Measurements from ENCODE around the gene DLGAP1.

The DLGAP1 gene

DNA sequence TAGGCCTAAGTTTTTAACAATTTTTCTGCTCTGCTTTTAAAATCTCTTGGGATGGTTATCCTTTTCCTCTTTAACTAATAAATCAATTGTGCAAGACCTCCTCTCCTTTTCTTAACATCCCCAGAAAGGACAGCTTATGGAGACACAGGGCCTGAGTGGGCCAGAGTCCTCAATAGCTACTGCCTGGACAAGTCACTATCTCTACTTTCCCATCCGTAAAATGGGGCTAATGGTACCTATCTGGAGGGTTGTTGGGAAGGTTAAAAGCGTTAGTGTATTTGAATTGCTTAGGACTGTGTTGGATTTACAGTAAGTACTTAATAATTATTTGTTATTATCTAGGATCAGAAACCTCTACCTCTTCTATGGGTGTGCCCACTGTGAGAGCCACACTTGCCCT lies 945.1 kb downstream of the DLGAP1 start:
- DNase-seq, result no peak

DNA sequence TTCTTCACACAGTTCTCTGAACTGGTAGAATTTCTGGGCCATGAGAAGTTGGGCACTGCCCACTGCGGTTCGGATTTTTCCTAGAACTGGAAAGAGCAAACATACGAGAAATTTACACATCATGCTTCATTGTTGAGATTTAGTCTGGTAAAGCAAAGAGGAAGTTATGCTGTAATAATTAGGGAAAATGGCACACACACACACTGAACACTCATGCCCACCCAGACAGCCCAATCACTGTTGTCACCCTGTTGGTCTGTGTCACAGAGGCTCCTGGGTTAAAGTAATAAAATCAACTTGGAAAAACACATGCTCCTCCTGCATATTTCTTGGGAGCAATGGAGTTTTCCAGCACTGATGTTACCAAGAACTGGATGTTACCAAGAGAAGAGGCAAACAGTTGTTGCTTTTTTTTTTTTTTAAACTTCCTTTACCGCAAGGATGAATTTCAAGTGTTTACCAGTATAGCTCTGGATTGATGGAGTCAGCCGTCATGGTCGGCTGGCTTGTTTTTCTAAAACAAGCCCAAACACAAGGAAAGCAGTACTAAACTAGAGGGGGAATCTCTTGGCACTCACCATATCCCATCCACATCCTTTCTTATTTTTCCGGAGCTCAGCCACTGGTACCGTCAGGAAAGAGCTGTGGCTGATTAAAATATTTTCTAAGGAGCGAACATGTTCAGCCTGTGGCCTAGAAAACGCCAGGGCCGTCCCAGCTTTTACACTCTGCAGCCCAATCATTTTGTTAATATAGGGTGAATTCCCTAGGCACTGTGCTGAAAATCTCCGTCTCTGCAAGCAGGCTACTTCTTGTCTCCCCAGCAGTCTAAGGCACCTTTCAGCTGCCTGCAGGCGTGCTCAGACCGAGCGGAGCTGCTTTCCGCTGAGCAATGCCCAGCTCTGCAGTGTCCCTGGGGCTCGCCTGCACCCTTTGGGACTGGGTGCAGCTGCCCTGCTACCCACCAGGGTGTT lies 946.2 kb downstream of the DLGAP1 start:
- DNase-seq, result no peak

DNA sequence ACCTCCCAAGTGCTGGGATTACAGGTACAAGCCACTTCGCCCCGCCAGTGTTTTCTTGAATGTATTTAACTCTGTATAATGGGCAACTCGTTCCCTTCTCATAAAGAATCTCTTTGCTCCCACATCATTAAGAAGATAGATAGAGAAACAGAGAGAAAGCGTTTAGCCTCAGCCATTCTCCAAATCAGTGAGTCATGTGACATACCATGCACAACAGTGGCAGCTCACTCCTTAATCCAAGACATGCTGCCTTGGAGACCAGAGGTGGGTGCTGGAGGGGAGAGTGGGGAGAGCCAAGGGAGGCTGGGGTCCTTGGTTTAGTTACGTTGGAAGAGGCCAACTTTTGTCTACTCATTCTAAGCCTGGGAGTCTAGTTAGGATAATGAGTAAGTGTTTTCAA lies 950.5 kb downstream of the DLGAP1 start:
- DNase-seq, result no peak

DNA sequence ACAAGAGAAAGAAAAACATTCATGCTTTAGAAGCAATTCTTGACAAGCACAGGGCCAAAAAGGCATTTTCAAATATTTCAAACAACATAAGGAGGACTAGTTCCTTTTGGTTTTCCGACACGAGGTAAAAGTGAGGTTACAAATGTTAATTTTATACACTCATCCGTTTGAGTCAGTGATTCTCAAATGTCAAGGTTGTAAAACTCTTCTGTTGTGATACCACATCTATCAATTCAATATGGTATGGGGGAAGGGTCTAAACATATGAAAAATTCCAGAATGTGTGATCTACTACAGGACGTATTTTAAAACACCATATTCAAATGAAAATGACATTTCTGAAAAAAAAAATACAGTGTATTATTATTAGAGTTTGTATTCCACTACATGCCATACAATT lies 952.5 kb downstream of the DLGAP1 start:
- no peak for DNase-seq

DNA sequence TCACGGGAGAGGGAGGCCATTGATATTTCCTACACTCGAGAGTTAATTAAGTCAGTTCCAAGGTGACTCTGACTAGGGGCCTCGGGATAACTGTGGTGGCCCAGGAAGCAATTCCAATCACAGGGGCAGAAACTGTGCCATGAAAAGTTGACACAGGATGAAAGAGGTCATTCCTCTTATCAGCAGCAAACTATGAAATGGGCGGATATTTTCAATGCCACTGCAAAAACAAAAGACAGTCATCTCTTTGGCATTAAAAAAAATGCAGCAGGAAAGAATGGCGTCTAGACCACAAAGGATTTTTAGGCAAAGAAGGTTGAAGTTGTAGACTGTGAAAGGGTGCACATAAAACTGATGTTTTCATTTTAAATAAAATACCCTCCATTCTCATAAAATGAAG lies 955.1 kb downstream of the DLGAP1 start:
- no peak for DNase-seq

DNA sequence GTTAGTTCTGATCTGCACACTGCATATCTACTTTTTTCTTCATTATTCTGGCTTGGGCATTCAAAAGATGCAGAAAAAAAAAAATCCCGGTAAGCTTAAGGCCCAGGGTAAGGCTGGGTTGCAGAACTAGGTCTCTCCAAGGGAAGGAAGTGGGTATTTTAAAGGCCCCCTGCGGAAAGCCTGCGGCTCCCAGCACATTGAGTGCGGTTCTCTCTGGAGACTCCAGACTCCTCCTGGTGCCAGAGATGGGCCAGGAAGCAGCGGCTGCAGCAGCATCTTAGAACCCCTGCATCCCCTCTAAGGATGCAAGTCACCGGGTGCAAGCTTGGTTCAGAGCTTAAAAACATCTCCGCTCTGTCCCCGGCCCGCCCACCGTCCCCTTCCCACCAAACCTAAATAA lies 955.6 kb downstream of the DLGAP1 start:
- no peak for DNase-seq

DNA sequence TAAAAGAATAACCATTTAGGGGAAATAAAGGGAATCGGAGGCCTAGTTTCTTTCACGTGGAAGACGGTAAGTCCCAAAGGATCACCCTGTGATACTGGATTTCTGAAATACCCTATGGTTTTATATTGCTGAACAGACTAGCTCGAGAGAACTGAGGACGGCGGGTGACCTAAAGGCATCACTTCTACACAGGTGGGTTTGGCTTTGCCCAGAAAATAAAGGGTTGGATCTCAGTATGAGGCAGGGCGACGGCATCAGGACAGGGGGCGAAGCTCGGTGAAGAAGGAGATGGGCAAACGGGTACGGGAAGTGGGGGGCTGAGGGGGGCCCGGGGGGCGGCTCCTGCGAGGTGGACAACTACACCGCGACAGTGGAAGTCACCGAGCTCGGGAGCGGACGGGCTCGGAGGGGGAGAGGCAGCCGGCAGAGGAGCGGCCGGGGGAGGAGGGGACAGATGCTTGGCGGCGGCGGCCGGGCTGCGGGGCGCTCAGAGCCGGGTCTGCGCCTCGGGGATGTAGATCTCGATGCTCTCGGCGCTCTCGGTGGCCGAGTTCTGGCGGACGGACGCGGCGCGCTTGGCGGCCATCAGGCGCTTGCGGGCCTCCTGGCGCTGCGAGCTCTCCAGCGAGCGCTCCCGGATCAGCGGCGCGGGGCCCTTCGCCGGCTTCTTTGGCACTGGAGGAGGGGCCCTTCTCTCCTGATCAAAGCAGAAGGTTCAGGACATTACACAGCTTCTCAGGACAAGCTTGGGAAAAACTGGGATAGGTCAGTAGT lies 956.2 kb downstream of the DLGAP1 start:
- DNase-seq, result peak; percentile 10

DNA sequence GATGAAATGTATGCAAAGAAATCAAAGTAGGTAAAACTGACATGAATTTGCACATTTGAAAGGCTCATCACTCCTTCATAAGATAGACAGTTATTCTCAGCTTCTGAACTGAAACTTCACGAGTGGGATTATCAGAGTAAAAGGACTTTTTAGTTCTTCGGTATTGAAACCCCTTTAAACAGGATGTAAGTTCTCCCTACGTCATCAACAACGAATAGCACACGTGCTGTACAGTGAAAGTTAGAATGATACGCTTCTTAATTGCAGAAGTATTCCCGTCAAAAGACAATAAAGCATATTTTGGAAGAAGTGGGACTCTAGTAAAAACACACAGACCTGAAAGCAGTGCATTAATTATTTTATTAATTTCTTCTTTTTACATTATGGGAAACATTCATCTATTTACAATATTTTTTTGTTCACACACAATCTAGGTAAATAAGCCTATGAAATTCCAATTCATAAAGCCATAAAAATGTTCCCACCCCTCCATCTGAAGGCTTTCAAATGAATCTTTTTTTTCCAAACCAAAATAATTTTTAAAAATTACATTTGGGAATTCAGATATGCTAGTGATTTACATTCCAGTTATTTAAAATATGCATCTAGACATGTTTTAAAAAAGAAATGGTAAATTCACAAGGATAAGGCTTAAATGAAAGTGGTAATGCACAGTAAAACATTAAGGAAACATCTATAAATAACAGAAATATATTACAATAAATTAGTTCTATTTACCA lies 959.2 kb downstream of the DLGAP1 start:
- no peak for DNase-seq

DNA sequence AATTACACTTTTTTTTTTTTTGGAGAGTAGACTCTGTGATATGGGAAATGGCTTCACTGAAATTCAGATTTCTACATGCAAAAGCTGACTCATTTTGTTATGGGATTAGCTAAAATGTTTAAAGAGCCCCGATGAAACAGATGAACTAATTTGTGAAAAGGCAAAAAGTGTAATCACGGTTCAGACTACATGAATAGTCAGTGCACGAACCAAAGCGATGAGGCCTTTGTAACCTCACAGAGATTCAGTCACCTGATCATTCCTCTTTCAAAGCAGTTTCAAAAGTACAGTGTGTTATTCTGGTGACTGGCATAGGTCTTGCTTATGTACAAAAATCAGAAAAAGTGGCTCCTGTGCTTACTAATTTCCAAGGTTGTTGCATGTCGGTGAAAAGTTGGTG lies 960.5 kb downstream of the DLGAP1 start:
- DNase-seq, result no peak

DNA sequence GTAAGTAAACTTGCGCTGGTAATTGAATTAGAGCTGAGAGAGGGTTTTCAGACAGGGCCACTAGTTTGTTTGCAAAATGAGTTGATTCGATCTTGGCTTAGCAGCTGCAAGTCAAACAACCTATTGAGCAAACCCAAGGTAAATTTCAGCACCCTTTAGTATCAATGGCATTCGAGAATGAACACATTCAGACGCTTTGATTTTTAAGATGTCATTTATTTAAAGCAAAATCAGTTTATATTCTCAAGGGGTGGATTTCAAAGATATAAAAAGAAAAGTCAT lies 960.9 kb downstream of the DLGAP1 start:
- no peak for DNase-seq

DNA sequence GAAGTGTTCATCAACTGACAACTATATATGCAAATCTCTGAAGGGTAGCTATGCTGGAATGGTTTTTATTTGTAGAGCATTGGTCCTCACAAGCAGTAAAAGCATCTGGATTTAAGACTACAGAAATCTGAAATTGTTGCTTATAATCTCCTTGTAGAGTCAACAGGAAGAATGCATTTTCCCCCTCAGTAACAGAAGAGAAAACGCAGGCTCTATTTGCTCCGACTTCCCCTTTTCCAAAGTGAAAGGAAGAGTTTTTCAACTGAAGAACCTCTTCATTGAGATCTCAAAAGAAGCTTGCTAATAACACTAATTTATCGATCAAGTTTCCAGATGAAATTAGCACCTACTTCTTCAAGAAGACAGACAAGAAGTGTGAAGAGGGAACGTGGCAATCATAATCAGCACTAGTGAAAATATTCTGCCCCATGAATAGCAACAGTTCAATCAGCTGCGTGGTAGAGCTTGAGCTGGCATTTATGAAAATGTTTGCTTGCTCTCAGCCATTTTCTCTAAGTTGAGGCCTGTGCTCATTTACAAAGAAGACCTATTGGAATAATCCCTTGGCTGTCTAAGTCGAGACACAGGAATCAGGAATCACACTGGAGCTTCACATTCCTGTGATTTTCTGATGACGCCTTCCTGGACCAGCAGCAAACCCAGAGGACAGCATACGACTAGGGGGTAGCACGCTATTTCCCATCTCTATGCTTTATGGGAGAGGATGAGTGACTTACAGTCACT lies 961.4 kb downstream of the DLGAP1 start:
- no peak for DNase-seq

DNA sequence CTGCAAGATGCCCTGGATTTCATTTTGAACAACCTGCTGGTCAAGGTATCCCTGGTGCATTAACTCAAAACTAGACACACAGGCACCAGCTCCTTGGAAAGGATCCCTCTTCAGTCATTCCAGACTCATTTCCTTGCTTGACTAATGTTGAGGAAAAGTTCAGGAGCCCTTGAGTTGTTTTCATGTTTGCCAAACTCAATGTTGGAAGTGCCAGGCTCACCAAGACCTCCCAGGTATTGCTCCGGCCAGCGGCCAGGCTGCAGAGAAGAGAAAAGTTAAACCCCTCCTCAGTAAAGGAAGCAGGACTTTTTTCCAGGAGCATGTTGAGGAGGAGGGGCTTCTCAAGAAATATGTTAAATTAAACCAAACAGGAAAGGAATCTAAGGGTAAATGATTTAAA lies 962.4 kb downstream of the DLGAP1 start:
- no peak for DNase-seq

DNA sequence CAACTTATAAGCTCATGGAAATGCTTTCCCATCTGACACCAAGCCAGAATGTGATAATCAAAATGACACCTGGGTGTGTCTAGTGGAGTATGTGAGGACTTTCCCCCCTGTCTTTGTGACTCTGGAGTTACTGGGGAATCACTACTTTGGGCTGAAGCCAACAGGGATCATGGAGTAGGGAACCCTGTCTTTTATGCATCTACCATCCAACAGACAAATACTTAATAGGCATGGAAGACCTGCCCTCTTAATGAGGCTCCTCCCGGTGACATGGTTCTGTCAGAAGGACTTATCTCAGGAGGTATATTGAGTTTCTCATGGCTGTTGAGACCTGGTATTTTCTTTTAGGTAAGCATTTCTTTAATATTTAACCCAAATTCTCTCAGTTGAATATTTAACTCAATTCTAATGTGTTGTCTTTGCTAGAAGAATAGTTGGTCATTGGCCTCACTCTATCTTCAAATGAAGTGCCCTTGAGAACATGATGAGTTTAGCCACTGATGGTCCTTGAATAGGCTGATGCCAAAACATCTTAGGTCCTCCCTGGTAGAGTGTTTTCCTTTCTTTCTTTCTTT lies 963.0 kb downstream of the DLGAP1 start:
- no peak for DNase-seq

DNA sequence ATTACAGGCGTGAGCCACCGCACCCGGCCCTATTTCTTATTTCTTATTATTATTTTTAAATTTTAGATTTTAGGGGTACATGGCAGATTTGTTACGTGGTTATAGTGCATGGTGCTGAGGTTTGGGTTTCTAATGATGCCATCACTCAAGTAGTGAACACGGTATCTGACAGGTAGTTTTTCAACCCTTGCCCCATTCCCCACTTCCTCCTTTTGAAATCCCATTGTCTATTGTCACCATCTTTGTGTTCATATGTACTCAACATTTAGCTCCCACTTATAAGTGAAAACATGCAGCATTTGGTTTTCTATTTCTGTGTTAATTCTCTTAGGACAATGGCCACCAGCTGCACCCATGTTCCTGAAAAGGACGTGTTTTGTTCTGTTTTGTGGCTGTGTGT lies 965.6 kb downstream of the DLGAP1 start:
- no peak for DNase-seq

DNA sequence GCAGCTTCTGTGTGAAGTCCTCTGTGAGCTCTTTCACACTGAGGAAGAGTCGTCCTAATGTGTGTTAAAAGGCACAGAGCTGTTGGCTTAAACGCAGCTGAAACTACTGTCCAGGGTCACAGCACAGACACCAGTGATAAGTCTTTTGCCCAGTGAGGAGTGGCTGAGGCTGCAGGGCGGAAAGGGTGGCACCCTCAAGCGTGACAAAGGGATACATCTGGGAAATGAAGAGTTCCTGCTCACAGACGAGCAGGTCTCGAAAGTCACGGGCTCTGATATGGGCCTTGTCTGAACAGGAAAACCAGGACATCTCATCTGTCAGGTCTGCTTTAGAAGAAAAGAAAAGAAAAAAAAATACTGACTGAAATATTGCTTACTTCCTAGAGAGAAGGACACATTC lies 968.6 kb downstream of the DLGAP1 start:
- DNase-seq, result no peak

DNA sequence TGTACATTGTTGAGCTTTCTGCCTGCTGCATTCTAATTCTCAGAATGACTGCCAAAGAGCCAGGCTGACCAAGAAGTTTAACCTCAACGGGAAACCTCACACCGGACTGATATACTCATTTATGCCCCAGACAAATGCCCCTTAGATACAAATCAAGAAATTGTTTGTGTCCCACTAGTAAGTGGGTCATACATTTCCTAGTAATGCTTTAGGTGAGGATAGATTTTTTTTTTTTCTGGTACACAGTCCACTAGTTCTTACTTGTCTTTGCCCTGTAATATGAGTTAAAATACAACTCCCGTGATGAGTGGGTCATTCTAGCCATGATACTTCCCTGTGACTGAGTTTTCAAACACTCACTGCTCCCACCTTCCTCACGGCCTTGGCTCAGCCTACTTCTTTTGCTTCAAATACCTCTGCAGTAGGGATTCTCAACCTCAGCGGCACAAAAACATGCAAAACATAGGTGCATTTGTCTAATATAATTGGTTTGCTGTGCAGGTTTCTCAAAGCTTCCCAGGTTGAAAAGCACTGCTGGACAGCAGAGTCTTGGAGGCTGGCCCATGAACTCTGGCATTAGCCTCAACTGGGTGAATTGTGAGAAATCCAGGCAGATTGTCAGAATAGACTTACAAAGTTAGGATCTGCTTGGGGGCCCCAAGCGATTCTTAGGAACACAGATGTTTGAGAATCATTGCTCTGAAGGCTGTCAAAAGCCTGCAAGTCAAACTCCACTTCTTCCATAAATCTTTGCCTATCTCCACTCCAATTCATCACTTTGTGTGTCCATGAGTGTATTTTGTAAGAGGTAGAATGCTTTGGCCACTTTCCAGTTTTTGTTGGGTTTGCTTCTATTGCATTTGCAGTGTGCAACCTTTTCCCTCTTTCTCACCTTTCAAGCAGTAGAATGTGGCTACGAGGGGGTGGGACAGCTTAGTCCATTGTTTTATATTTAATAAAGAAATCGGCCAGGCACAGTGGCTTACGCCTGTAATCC lies 969.7 kb downstream of the DLGAP1 start:
- DNase-seq, result peak; percentile 68

DNA sequence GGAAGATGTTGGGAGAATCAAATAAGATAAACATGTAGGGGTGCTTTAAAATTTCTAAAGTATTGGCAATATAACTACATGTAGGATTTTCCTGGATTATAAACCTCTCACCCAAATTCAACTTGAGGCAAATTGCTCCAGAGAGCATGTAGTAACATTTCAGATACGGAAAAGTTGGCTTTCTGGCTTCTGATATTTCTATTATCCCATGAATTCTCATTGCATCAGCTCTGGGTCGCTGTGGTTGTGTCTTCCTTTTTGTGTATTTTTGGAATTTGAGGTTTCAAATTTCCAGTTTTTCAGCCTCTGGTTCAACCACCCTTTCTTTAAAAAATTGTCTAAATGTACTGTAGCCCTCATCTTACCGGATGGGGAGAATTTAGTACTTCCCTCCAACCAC lies 972.8 kb downstream of the DLGAP1 start:
- DNase-seq, result no peak

DNA sequence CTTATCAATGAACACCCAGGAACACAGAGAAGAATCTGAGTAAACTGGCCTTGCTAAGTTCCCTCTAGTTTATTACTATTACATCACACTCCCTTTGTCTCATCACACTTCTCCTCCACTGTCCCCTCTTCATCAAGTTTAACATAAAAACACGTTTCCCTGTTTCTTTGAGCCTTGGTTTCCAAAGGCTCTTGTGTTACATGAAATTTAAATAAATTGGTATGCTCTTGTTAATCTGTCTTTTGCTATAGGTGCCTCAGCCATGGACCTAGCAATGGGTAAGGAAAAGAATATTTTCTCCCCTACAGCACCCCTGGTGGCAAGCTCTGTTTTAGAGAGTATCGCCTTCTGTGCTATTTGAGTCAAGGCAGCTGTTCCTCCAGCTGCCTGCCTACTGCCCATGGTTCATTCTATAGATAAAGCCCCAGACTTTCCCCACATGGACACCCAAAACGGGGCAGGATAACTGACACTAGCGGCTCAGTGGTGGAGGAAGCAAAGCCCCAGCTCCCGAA lies 973.4 kb downstream of the DLGAP1 start:
- peak; percentile 38 for DNase-seq

DNA sequence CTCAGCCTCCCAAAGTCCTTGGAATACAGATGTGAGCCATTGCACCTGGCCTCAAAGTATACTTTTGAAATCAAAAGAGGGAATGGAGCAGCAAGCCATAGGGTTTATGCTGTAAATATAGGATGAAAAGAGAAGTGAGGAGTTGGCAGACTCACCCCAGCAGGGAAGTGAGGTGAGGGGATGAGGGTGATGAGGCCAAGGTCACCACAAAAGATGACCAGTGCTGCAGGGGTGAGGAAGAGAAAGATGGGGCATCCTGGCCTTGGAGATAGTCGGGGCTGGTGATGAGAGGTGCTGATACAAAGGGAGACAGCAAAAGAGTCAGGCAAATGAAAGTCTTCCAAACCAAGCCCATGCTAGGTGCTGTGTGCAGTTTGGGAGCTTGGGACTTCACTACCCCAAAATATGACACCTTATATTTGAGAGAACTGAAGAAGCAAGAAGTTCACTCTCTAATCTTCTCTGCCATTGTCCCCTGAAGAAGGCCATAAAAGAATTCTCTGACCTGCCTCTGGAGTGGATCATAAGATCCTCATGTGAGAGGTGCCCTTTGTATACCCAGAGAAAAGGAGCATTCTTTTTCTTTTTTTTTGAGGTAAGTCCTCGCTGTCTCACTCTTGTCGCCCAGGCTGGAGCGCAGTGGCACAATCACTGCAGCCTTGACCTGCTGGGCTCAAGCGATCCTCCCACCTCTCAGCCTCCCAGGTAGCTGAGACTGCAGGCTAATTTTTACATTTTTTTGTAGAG lies 974.1 kb downstream of the DLGAP1 start:
- DNase-seq, result no peak

DNA sequence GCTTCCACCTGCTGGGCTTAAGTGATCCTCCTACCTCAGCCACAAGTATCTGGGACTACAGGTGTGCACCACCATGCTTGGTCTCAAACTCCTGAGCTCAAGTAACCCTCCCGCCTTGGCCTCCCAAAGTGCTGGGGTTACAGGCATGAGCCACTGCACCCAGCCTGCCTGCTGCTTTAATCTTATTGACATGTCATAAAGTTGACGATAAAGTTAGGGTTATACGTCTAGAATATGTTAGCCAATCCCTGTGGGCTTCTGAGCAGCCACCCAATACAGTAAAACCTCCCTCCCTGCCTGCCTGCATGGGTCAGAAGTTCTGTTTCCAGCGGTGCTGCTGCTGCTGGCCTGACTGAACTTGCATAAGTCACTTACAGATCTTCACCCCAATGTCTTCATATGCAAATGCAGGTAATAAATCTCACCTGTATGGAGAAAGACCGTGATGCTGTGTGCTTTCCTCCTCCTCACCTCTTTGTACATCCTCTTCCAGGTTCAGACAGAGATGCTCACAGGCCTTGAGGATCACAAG lies 975.1 kb downstream of the DLGAP1 start:
- no peak for DNase-seq

Measured in activated CD4-positive, alpha-beta T cell treated with anti-CD3 and anti-CD28 coated beads, Interleukin-2, amount 50 U/mL, for 16 hours (primary cell).